Ascending aorta (tissue), 2 donors: ENCODE results near the gene BLZF1. TPM values are rescaled to one million over a fixed set of nuclear protein-coding genes. Genes with fewer than 3 reads are reported as not detected.

Source experiments
- DNase-seq, 2 donors: peaks; one replicate each; pipeline ENCODE4 v3.0.0-alpha.2; 2019; ENCODE audit warnings: low spot score in 2 of 2
- H3K27ac ChIP-seq, 2 donors: fragments of 200-600 bp; sonication (generic); one replicate each; pipeline ENCODE4 v1.5.1; 2016 to 2017; ENCODE audit warnings: mild to moderate bottlenecking in 1 of 2
- H3K27me3 ChIP-seq: fragments of 200-600 bp; sonication (generic); one replicate; pipeline ENCODE4 v1.5.1; 2017
- H3K36me3 ChIP-seq, 2 donors: fragments of 200-600 bp; sonication (generic); one replicate each; pipeline ENCODE4 v1.5.1; 2016
- H3K4me1 ChIP-seq, 2 donors: fragments of 200-600 bp; sonication (generic); one replicate each; pipeline ENCODE4 v1.5.1; 2016 to 2017; ENCODE audit warnings: mild to moderate bottlenecking in 1 of 2
- H3K4me3 ChIP-seq, 2 donors: fragments of 200-600 bp; sonication (generic); one replicate each; pipeline ENCODE4 v1.5.1; 2016 to 2017; ENCODE audit warnings: mild to moderate bottlenecking in 1 of 2
- H3K9me3 ChIP-seq, 2 donors: fragments of 200-600 bp; sonication (generic); one replicate each; pipeline ENCODE4 v1.5.1; 2016
- intact Hi-C: fragments of 100-400 bp; cut with DNase I; formaldehyde crosslinking; loops from one replicate; pipeline ENCODE4 v1.15.1; 2023
- total RNA-seq: library from RNA; depleted of rRNA; stranded (reverse); fragments of >200 nt; gene quantifications from one replicate; pipeline ENCODE4 v1.1.0, GENCODE V29; 2016
- TF ChIP-seq, protein P1 (sequence below), 3 experiments: fragments of 200-600 bp in 2 of 3; fragments of 450-650 bp in 1 of 3; sonication (generic) in 2 of 3; IDR thresholded peaks; one replicate each; pipeline ENCODE4 v1.5.1; 2016 to 2019; ENCODE audit warnings: antibody characterized with exemption in 3 of 3, mild to moderate bottlenecking in 1 of 3, moderate library complexity in 1 of 3

BLZF1 gene
- total RNA-seq, 1 donor from 2014 or later: 8.5 TPM

DNA sequence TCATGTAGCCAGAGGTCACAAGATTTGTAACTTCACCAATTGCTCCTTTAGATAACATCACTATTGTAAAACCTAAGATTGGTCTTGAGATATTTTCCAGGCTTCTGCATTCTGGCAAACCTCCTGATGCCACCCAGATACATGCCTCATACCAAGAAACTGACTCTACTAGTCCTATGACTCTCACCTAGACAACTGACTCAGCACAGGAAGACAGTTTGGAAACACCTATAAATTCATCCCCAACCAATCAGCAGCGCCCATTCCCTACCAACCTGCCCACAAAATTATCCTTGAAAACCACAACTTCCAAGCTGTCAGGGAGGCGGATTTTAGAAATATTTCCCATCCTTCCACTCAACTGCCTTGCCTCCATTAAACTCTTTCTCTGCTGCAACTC, 3.0 kb upstream of the BLZF1 start:
- intact Hi-C loops: loop anchor here (5.0 to 10.0 kb wide), 5 partner anchors 182 to 1138 kb away; partner anchors contain the start of genes ATP1B1, METTL18 and SFT2D2

DNA sequence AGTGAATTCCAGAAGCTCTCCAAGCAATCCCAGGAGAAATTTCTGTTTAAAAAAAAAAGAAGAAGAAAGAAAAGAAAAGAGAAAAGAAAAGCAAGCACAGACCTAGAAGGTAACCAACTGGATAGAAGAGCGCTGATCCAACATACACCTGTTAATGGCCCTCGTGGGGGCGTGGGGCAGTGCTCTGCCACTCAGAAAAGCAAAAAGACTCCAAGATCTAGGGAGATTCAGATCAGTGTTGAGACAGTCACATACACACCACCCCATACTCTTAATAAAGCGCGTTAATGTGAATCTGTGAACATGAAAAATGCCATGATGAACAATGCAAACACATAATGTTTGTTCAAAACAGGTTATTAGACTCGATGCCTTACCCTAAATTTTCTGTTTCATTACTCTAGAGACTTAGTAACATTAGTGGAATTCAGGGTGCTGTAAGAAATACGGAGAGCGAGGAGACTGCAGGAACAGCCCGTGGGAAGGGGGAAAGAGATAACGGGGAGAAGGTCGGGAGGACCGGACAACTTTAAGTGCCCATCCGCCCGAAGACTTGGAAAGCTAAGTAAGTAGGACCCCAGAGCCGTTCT, 804 bp upstream of the BLZF1 start:
- TF ChIP-seq, protein P1, sequence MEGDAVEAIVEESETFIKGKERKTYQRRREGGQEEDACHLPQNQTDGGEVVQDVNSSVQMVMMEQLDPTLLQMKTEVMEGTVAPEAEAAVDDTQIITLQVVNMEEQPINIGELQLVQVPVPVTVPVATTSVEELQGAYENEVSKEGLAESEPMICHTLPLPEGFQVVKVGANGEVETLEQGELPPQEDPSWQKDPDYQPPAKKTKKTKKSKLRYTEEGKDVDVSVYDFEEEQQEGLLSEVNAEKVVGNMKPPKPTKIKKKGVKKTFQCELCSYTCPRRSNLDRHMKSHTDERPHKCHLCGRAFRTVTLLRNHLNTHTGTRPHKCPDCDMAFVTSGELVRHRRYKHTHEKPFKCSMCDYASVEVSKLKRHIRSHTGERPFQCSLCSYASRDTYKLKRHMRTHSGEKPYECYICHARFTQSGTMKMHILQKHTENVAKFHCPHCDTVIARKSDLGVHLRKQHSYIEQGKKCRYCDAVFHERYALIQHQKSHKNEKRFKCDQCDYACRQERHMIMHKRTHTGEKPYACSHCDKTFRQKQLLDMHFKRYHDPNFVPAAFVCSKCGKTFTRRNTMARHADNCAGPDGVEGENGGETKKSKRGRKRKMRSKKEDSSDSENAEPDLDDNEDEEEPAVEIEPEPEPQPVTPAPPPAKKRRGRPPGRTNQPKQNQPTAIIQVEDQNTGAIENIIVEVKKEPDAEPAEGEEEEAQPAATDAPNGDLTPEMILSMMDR (IDR thresholded peaks at IDR 0.05): no peak
- no peak for DNase-seq
- Histone ChIP-seq H3K27ac (peak overlapping the region; percentile 64 to 80), H3K4me3 (peak overlapping the region; percentile 84 to 90), H3K9me3 (no peaks in the 10 kb centered on the region), H3K4me1 (peaks cover 0 to 6% of the 10 kb centered on the region in 2 donors), H3K27me3 (no peaks in the 10 kb centered on the region), H3K36me3 (peaks cover 0 to 13% of the 10 kb centered on the region in 2 donors)
- intact Hi-C loops: loop anchor here (1.0 to 10.0 kb wide), 6 partner anchors 119 to 1140 kb away; partner anchors contain the start of genes ATP1B1, METTL18 and SFT2D2

More for the DNA sequence above, 3.0 kb upstream of the BLZF1 start:
- TF ChIP-seq, protein P1 (IDR thresholded peaks at IDR 0.05): no peak
- H3K4me1 ChIP-seq: peaks cover 0 to 6% of the 10 kb centered on the region in 2 donors
- no peaks in the 10 kb centered on the region for H3K27me3 ChIP-seq
- no peak overlapping the region for H3K27ac ChIP-seq
- H3K9me3 ChIP-seq: no peaks in the 10 kb centered on the region
- H3K4me3 ChIP-seq: no peak overlapping the region
- peaks cover 0 to 2% of the 10 kb centered on the region in 2 donors for H3K36me3 ChIP-seq
- DNase-seq: no peak

DNA sequence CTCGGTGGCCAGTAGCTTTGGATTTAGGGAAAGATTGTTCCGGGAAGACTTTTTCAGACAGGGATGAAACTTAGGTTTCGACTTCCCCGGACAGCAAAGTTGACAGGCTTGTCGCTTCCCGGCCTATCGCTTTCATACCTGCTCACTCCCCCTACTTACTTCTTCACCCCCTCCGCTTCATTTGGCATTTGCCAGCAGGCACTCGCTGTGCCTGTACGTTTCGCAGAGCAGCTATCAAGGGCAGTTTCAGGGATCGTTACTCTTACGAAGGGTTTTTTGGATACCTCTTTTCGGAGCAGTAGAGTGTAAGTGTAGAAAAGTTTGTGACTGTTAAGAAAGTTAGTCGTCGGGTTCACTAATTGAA, 393 bp downstream of the BLZF1 start:
- H3K36me3 ChIP-seq: peaks cover 0 to 18% of the 10 kb centered on the region in 2 donors
- H3K4me1 ChIP-seq: peaks cover 0 to 6% of the 10 kb centered on the region in 2 donors
- H3K27me3 ChIP-seq: no peaks in the 10 kb centered on the region
- TF ChIP-seq, protein P1 (IDR thresholded peaks at IDR 0.05): no peak
- DNase-seq: no peak
- intact Hi-C loops: loop anchor here (5.0 to 10.0 kb wide), 5 partner anchors 179 to 1141 kb away; partner anchors contain the start of genes ATP1B1, METTL18 and SFT2D2
- H3K4me3 ChIP-seq: peak overlapping the region; percentile 84 to 90
- peak overlapping the region; percentile 64 to 80 for H3K27ac ChIP-seq
- no peaks in the 10 kb centered on the region for H3K9me3 ChIP-seq

DNA sequence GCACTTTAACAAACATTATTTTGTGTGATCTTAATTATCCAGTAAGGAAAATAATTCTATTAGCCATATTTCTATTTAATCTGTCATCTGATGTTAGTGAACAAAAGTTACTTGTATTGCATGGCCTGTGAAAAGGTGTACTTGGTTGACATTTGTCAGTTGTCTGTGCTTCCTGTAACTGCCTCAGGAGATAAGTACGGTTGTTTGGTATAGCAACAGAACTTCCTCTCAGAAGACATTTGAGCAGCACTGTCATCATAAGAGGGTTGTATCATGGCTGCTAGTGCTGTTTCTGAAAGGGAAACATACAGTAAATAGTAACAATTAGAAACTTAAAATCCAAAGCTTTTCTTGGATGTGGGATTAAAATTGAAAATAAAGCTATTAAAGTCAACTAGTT, 3.4 kb downstream of the BLZF1 start:
- intact Hi-C loops: no loop called here
- DNase-seq: no peak
- Histone ChIP-seq H3K4me1 (peaks cover 0 to 6% of the 10 kb centered on the region in 2 donors), H3K27ac (no peak overlapping the region), H3K9me3 (no peaks in the 10 kb centered on the region), H3K27me3 (no peaks in the 10 kb centered on the region), H3K4me3 (no peak overlapping the region), H3K36me3 (peaks cover 2 to 24% of the 10 kb centered on the region in 2 donors)
- TF ChIP-seq, protein P1 (IDR thresholded peaks at IDR 0.05): no peak

DNA sequence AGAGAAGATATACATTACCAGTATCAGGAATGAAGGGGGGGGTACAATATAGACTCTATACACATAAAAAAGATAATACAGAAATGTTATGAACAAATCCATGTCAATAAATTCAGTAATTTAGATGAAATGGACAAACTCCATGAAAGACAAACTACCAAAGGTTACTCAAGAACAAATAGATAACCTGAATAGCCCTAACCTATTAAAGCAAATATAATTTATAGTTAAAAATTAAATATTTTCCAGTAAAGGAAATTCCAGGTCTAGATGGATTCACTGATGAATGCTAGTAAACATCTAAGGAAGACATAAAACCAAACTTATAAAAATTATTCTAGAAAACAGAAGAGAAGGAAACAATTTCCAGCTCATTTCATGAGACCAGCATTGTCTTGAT, 13.2 kb downstream of the BLZF1 start:
- Histone ChIP-seq H3K27me3 (no peaks in the 10 kb centered on the region), H3K4me3 (no peak overlapping the region), H3K9me3 (no peaks in the 10 kb centered on the region), H3K27ac (no peak overlapping the region), H3K4me1 (no peaks in the 10 kb centered on the region), H3K36me3 (peaks cover 52 to 90% of the 10 kb centered on the region in 2 donors)
- TF ChIP-seq, protein P1 (IDR thresholded peaks at IDR 0.05): no peak
- DNase-seq: no peak
- intact Hi-C loops: no loop called here
